Epithelial cell of proximal tubule (primary cell): ENCODE results near the gene NUP62CL. TPM values are rescaled to one million over a fixed set of nuclear protein-coding genes. Genes with fewer than 3 reads are reported as not detected.
A peak's percentile ranks its signal among the peaks of the same experiment; 100 is the strongest.
"Not testable (repeated sequence)": the region's sequence is repeated elsewhere in the genome, so short reads cannot be mapped to it uniquely, and the experiment has no call there.

Experiments used
- DNase-seq: peaks from one replicate; pipeline ENCODE4 v3.0.0-alpha.2; 2011; ENCODE audit warnings: low read depth
- H3K4me3 ChIP-seq: 2 replicates; pipeline ENCODE4 v1.5.1; 2011; ENCODE audit warnings: low read depth, mild to moderate bottlenecking, low read length
- total RNA-seq: library from RNA; depleted of rRNA; stranded (reverse); fragments of >200 nt; gene quantifications from 2 replicates; pipeline ENCODE4 v1.2.3, GENCODE V29; 2015
- TF ChIP-seq, protein P1 (sequence below): conservative IDR thresholded peaks from 2 replicates; pipeline ENCODE4 v1.5.1; 2012; ENCODE audit warnings: low read depth, mild to moderate bottlenecking, low read length

The NUP62CL gene
- total RNA-seq, 1 donor from 2014 or later: 14.8 TPM

DNA sequence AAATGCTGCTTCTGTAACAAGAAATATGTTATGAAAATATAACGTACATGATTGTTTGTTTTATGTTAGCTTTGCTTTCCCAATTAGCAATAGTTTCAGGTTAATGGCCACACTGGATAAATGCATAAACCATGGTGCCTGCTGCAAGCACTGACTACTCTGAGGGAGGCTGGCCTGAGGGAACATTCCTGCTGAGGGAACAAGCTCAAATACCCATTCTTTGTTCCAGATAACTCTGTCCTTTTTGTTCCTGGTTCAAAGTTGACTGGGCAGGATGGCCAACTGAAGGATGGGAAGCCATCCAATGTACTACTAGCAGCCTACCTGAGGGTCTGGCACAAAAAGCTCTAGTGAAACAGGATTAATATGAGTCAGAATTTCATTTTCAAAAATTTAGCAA is 37.5 kb downstream of the NUP62CL start:
- DNase-seq: no peak
- TF ChIP-seq, protein P1, sequence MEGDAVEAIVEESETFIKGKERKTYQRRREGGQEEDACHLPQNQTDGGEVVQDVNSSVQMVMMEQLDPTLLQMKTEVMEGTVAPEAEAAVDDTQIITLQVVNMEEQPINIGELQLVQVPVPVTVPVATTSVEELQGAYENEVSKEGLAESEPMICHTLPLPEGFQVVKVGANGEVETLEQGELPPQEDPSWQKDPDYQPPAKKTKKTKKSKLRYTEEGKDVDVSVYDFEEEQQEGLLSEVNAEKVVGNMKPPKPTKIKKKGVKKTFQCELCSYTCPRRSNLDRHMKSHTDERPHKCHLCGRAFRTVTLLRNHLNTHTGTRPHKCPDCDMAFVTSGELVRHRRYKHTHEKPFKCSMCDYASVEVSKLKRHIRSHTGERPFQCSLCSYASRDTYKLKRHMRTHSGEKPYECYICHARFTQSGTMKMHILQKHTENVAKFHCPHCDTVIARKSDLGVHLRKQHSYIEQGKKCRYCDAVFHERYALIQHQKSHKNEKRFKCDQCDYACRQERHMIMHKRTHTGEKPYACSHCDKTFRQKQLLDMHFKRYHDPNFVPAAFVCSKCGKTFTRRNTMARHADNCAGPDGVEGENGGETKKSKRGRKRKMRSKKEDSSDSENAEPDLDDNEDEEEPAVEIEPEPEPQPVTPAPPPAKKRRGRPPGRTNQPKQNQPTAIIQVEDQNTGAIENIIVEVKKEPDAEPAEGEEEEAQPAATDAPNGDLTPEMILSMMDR: no peak
- no peak overlapping the region for H3K4me3 ChIP-seq

DNA sequence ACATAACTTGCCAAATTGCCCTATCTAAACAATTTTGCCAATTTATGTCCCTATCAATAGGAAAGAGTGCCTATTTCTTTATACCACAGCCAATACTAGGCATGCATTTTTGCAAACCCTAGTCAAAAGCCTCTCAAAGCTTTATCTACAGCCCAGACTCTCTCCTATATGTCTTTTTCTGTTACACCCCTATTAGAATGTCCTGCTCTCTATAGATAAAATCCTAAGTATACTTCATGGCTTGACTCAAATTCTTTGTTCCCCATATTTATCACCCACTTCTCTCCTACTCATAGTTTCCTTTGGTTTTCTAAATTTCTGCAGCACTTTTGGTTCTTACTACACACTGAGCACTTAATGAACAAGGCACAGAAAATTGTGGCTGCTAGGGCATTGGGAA is 38.0 kb downstream of the NUP62CL start:
- no peak overlapping the region for H3K4me3 ChIP-seq
- TF ChIP-seq, protein P1: no peak
- DNase-seq: no peak

DNA sequence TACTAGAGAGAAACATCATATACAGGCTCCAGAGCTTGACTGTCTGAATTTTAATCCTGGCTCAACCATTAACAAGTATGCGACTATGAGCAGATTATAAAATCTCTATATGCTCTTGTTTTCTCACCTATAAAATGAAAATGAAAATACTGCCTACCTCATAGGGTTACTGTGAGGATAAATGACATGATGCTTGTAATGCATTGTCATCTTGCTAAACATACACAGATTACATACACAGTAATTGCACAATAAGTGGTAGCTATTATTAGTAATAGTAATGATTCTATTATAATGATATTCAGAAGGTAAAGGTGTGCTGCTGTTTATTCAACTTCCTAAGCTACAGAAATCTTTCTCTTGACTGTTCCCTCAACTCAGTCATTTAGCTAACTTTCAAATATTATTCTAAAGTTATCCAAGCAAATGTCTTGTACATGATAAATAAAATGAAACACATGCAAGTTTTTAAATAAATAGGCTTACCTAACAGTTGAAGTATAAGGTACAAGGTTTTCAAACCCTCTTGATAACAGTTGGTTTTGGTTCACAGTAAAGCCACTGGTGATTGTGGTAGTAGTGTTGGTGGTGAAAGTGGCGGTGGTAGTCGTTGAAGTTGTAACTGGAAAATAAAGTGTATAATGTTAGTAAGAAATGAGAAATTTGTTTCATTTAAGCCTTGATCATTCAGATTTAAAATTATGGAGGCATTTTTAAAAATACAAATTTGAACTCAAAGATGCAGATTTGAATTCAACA is 38.9 kb downstream of the NUP62CL start:
- TF ChIP-seq, protein P1: no peak
- no peak overlapping the region for H3K4me3 ChIP-seq
- DNase-seq: no peak

DNA sequence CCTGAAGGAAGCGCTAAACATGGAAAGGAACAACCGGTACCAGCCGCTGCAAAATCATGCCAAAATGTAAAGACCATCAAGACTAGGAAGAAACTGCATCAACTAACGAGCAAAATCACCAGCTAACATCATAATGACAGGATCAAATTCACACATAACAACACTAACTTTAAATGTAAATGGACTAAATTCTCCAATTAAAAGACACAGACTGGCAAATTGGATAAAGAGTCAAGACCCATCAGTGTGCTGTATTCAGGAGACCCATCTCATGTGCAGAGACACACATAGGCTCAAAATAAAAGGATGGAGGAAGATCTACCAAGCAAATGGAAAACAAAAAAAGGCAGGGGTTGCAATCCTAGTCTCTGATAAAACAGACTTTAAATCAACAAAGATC is 48.6 kb downstream of the NUP62CL start:
- DNase-seq, H3K4me3 ChIP-seq: not testable (repeated sequence)

DNA sequence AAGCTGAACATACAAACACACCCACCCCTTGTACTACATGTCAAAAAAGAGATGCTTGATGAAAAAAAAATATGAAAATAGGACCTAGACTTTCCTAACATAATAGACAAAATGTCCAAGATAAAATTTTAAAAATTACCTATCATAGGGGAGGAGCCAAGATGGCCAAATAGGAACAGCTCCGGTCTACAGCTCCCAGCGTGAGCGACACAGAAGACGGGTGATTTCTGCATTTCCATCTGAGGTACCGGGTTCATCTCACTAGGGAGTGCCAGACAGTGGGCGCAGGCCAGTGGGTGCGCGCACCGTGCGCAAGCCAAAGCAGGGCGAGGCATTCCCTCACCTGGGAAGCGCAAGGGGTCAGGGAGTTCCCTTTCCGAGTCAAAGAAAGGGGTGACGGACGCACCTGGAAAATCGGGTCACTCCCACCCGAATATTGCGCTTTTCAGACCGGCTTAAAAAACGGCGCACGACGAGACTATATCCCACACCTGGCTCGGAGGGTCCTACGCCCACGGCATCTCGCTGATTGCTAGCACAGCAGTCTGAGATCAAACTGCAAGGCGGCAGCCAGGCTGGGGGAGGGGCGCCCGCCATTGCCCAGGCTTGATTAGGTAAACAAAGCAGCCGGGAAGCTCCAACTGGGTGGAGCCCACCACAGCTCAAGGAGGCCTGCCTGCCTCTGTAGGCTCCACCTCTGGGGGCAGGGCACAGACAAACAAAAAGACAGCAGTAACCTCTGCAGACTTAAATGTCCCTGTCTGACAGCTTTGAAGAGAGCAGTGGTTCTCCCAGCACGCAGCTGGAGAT is 50.4 kb downstream of the NUP62CL start:
- DNase-seq: not testable (repeated sequence)
- H3K4me3 ChIP-seq: peak overlapping the region; percentile 33

DNA sequence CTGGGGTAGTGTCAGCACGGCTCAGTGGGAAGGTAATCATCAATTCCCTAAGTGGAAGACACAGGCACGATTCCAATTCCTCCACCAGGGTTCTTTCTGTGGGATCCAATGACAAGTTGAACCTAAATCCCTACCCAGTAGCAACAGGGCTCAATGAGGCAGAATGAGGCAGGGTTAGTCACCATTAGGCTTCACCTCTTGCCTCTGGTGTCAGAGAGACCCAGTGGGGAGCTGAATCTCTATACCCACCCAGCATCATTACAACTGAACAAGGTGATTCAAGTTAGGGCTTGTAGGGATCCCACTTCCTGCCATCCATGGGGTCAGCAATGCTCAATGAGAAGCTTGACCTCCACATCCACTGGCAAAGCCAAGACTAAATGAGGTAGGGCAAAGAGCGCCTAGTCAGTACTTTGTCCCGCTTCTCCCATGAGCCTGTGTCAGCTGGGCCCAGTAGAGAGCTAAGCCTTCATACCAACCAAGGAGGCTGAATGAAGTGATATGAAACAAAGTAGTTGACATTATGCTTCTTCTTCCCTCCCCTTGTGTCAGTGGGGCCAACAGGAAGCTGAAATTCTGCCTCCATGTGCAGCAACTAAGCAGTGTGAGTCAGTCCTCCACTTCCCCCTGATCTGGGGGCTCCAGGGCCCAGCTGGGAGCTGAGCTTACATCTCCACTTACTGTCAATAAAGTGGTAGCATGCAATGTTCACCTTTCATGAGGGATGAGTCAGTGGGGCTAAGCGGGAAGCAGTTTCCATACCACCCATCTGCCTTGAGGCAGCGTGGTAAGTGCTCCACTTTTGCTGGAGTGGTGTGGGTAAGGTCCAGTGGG is 51.2 kb downstream of the NUP62CL start:
- TF ChIP-seq, protein P1: no peak
- peak overlapping the region; percentile 33 for H3K4me3 ChIP-seq

DNA sequence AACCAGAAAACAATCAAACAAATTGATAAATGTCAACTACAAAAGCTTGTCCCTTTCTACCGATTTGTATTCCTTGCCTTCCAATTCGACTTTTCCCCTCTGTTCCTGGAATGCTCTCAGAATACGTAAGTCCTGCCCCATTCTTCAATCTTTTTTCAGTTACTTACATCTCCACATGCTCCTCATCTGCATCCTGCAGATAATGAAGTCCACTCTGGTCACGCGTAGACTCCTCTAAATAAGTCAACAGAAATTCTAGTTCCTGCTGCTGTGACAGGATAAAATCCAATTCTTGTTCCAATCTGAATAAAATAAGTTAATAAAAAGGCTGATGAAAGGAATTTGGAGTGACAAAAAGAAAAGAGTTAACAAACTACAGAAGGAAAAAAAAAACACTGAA is 53.2 kb downstream of the NUP62CL start:
- TF ChIP-seq, protein P1: no peak
- DNase-seq: no peak
- no peak overlapping the region for H3K4me3 ChIP-seq

More for the DNA sequence above, 51.2 kb downstream of the NUP62CL start:
- no peak for DNase-seq
